IPS-18a (cell line): ENCODE results near the gene TBC1D1.

Experiments used
- H3K27ac ChIP-seq: one replicate; pipeline ENCODE4 v1.5.1; 2013; ENCODE audit warnings: low read length
- H3K27me3 ChIP-seq: one replicate; pipeline ENCODE4 v1.6.1; 2013; ENCODE audit warnings: mild to moderate bottlenecking, low read length; ENCODE audit not compliant: control insufficient read depth, insufficient read depth
- H3K36me3 ChIP-seq: one replicate; pipeline ENCODE4 v1.6.1; 2013; ENCODE audit warnings: low read depth, low read length; ENCODE audit not compliant: control insufficient read depth
- H3K4me1 ChIP-seq: one replicate; pipeline ENCODE4 v1.6.1; 2013; ENCODE audit warnings: low read depth, low read length; ENCODE audit not compliant: control insufficient read depth
- H3K4me3 ChIP-seq: one replicate; pipeline ENCODE4 v1.5.1; 2013; ENCODE audit warnings: low read length
- H3K9ac ChIP-seq: one replicate; pipeline ENCODE4 v1.6.1; 2013; ENCODE audit warnings: mild to moderate bottlenecking, low read length, moderate library complexity
- H3K9me3 ChIP-seq: one replicate; pipeline ENCODE4 v1.6.1; 2013; ENCODE audit warnings: low read depth, low read length; ENCODE audit not compliant: control insufficient read depth

Gene TBC1D1

DNA sequence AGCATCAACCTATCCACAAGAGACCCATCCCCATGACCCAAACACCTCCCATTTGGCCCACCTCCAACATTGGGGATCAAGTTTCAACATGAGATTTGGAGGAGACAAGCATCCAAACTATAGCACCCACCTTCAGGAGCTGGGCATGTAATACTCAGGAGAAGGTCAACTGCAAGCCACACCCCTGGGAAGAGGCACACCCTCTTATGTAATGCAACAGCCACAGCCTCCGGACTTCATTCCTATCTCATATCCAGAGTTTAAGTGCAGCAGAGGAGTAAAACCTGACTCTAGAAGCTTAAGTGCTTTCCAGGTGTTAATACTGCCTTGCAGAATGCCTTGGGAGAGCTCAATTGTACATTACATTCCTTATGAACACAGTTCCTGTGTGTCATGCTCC is 266.7 kb downstream of the TBC1D1 start:
- Histone ChIP-seq H3K36me3 (no peaks in the 10 kb centered on the region), H3K4me3 (no peak overlapping the region), H3K27ac (no peak overlapping the region), H3K4me1 (peaks cover 10% of the 10 kb centered on the region), H3K9me3 (no peaks in the 10 kb centered on the region), H3K27me3 (no peaks in the 10 kb centered on the region), H3K9ac (no peak overlapping the region)

DNA sequence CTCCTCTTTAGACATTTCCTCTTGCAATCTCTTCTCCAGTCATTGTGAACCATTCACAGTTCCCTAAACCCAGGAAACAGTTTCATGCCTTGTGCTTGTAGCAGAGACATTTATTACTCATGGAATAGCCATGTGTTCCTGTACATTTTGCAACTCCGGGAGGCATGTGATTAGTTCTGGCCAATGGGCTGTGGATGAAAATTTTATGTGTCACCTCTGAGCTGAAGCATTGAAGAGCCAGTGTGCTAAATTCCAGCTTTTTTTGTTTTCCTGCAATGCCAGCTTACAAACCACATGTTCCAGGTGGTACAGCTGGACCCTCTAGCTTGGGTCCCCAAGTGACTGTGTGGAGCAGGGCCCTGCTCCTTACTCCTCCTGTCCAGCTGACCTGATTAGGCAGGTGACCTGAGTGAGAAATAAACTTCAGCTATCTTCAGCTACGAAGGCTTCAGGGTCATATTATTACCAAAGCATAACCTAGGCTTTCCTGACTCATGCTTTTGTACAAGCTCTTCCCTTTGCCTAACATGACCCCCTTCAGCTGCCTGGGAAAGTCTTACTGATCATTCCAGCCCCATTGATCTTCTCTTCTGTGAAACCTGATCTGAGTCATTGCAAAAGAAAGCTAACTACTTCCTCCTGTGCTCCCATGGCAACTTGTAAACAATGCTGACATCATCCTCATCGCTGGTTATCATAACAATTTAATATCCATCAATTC is 269.8 kb downstream of the TBC1D1 start:
- H3K9ac ChIP-seq = peak overlapping the region; percentile 25
- peak overlapping the region; percentile 68 for H3K27ac ChIP-seq
- H3K9me3 ChIP-seq = peaks cover 6% of the 10 kb centered on the region
- H3K36me3 ChIP-seq = no peaks in the 10 kb centered on the region
- no peak overlapping the region for H3K4me3 ChIP-seq
- peaks cover 10% of the 10 kb centered on the region for H3K4me1 ChIP-seq
- H3K27me3 ChIP-seq = no peaks in the 10 kb centered on the region

GRCh38 chr4:38161208-38162113 is 270.6 kb downstream of the TBC1D1 start:
- peaks cover 10% of the 10 kb centered on the region for H3K4me1 ChIP-seq
- H3K27me3 ChIP-seq = no peaks in the 10 kb centered on the region
- H3K27ac ChIP-seq = peak overlapping the region; percentile 68
- no peak overlapping the region for H3K4me3 ChIP-seq
- no peaks in the 10 kb centered on the region for H3K36me3 ChIP-seq
- H3K9me3 ChIP-seq = peaks cover 6% of the 10 kb centered on the region
- H3K9ac ChIP-seq = peak overlapping the region; percentile 25

DNA sequence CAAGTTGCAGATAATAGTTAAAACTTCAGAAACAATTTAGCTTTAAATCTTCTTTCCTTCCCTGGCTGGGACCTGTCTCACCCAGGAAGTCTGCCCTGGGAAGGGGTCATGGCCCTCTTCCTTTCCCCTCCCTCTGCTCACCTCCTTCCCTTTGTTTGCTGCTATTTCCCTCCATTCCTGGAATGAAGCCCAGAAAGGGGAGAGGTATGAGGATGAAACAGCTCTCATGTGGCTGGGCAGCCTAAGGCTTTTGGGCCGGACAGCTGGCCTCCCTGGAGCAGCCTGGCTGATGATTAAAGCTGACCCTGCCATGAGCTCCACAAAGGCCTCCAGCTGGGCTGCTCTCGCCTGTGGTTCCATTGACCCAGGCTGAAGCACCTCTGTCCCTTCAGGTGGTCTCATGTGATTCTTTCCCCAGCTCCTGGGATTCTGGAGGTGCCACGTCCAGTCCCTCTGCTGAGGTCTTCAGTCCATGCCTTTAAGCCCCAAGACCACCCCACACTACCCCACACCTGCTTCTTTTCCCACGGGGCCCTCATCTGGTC is 271.4 kb downstream of the TBC1D1 start:
- no peak overlapping the region for H3K27ac ChIP-seq

DNA sequence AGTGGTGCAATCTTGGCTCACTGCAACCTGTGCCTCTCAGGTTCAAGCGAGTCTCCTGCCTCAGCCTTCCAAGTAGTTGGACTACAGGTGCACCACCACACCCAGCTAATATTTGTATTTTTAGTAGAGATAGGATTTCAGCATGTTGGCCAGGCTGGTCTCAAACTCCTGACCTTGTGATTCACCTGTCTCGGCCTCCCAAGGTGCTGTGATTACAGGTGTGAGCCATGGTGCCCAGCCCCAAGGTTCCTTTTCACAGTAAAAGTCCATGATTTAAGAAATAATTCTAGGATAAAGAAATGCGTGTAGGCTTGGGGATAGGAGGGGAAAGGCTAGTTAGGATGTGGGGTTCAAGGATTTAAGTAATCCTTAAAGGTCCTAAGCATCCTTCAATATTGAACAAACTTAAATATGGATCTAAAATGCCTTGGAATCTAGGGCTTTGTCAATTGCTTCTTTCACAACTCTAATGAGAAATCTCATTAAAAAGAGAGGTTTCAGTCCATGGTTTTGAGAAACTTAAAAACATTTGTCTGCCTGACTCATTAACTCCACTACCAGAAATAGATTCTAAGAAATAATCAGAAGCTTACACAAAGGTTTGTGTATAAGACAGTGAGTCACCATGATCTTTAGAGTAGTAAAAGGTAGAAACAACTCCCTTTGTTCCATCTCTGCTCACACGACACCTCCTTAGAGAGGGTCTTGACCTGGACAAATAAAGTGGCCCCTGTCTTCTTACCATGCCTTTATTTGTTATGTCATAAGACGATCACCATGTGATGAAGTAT is 272.5 kb downstream of the TBC1D1 start:
- H3K27me3 ChIP-seq = no peaks in the 10 kb centered on the region
- peaks cover 10% of the 10 kb centered on the region for H3K4me1 ChIP-seq
- peaks cover 6% of the 10 kb centered on the region for H3K9me3 ChIP-seq
- H3K27ac ChIP-seq = no peak overlapping the region
- H3K36me3 ChIP-seq = no peaks in the 10 kb centered on the region
- H3K9ac ChIP-seq = no peak overlapping the region
- H3K4me3 ChIP-seq = no peak overlapping the region

More for the DNA sequence above, 271.4 kb downstream of the TBC1D1 start:
- Histone ChIP-seq H3K9ac (no peak overlapping the region), H3K27me3 (no peaks in the 10 kb centered on the region), H3K4me3 (no peak overlapping the region), H3K36me3 (no peaks in the 10 kb centered on the region), H3K9me3 (peaks cover 6% of the 10 kb centered on the region), H3K4me1 (peaks cover 10% of the 10 kb centered on the region)

GRCh38 chr4:38164346-38164745 is 273.5 kb downstream of the TBC1D1 start:
- Histone ChIP-seq H3K27me3 (no peaks in the 10 kb centered on the region), H3K9ac (no peak overlapping the region), H3K4me3 (no peak overlapping the region), H3K27ac (no peak overlapping the region), H3K36me3 (no peaks in the 10 kb centered on the region), H3K9me3 (peaks cover 6% of the 10 kb centered on the region), H3K4me1 (peaks cover 10% of the 10 kb centered on the region)

DNA sequence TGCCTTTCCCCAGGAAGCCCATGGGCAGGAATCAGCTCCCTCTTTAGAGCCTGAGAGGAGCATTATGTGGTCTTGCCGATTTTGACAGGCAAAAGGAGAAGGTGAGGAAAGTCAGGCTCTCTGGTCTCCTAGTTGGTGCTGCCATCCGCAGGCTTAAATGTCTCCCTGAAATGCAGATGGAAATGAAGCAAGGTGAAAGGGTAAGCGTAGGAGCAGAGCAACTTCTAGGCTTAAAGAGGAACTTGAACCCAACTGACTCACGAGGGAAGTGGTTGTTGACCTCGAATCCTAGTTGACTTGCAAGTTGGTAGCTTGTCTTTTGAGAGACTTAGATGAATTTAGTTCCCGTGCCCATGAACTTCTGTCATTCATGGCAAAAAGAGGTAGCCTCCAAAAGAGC is 275.2 kb downstream of the TBC1D1 start:
- no peaks in the 10 kb centered on the region for H3K36me3 ChIP-seq
- H3K9ac ChIP-seq = no peak overlapping the region
- H3K27ac ChIP-seq = no peak overlapping the region
- peaks cover 6% of the 10 kb centered on the region for H3K9me3 ChIP-seq
- peaks cover 3% of the 10 kb centered on the region for H3K4me1 ChIP-seq
- no peaks in the 10 kb centered on the region for H3K27me3 ChIP-seq
- H3K4me3 ChIP-seq = no peak overlapping the region

GRCh38 chr4:38166768-38167167 is 275.9 kb downstream of the TBC1D1 start:
- Histone ChIP-seq H3K27ac (no peak overlapping the region), H3K27me3 (no peaks in the 10 kb centered on the region), H3K4me1 (no peaks in the 10 kb centered on the region), H3K36me3 (no peaks in the 10 kb centered on the region), H3K9me3 (peaks cover 6% of the 10 kb centered on the region), H3K9ac (no peak overlapping the region), H3K4me3 (no peak overlapping the region)

DNA sequence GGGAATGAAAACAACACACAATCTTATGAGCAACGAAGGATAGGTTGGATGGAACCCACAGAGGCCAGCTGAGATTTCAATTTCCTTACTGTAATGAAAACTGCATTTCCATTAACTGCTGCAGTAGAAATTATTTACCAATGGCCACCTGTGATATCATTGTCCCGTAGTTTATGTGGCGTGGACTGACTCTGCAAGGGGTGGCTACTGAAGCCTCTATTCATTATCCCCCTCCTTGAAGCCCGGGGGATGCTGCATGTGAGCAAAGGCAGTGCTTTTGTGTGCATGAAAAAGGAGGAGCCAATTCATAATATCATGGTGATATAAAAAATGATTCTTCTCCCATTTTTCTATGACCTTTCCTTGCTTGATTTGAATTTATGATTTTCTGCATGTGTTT is 277.1 kb downstream of the TBC1D1 start:
- H3K4me3 ChIP-seq = no peak overlapping the region
- H3K27ac ChIP-seq = no peak overlapping the region
- H3K4me1 ChIP-seq = no peaks in the 10 kb centered on the region
- no peaks in the 10 kb centered on the region for H3K27me3 ChIP-seq
- H3K36me3 ChIP-seq = no peaks in the 10 kb centered on the region
- no peak overlapping the region for H3K9ac ChIP-seq
- H3K9me3 ChIP-seq = peaks cover 6% of the 10 kb centered on the region

- Histone ChIP-seq H3K4me1 (no peaks in the 10 kb centered on the region), H3K27me3 (no peaks in the 10 kb centered on the region), H3K9me3 (no peaks in the 10 kb centered on the region), H3K36me3 (no peaks in the 10 kb centered on the region), H3K9ac (no peak overlapping the region), H3K4me3 (no peak overlapping the region), H3K27ac (no peak overlapping the region)
Observed at GRCh38 chr4:38169524-38169923, 278.6 kb downstream of the TBC1D1 start.
